H9 (cell line): ENCODE data around the gene DMXL1. TPM values are rescaled to one million over a fixed set of nuclear protein-coding genes. Genes with fewer than 3 reads are reported as not detected.

ENCODE experiments used
- DNase-seq: peaks from one replicate; pipeline ENCODE4 v3.0.0-alpha.2; 2017
- H2AFZ ChIP-seq: one replicate; pipeline ENCODE4 v1.6.1; 2013; ENCODE audit warnings: mild to moderate bottlenecking, low read length, control low read depth, moderate library complexity
- H2AK5ac ChIP-seq: 2 replicates; pipeline ENCODE4 v1.6.1; 2013; ENCODE audit warnings: low read length, control low read depth, mixed read lengths; ENCODE audit not compliant: insufficient read length
- H2BK120ac ChIP-seq: one replicate; pipeline ENCODE4 v1.6.1; 2013; ENCODE audit warnings: low read depth, mild to moderate bottlenecking, low read length, control low read depth, inconsistent platforms; ENCODE audit not compliant: poor library complexity, severe bottlenecking
- H2BK12ac ChIP-seq: 2 replicates; pipeline ENCODE4 v1.6.1; 2013; ENCODE audit warnings: low read length, control low read depth, mixed read lengths, low read depth; ENCODE audit not compliant: insufficient read length
- H2BK15ac ChIP-seq: 2 replicates; pipeline ENCODE4 v1.6.1; 2013; ENCODE audit warnings: low read depth, low read length, control low read depth
- H2BK20ac ChIP-seq: one replicate; pipeline ENCODE4 v1.6.1; 2013; ENCODE audit warnings: low read depth, mild to moderate bottlenecking, low read length, control low read depth, inconsistent platforms; ENCODE audit not compliant: poor library complexity, severe bottlenecking
- H2BK5ac ChIP-seq: 2 replicates; pipeline ENCODE4 v1.6.1; 2013; ENCODE audit warnings: low read length, control low read depth, mixed read lengths; ENCODE audit not compliant: insufficient read length
- H3K14ac ChIP-seq: 2 replicates; pipeline ENCODE4 v1.6.1; 2013; ENCODE audit warnings: low read length, control low read depth; ENCODE audit not compliant: insufficient read depth
- H3K18ac ChIP-seq: 2 replicates; pipeline ENCODE4 v1.6.1; 2013; ENCODE audit warnings: low read depth, mild to moderate bottlenecking, mixed read lengths, low read length, control low read depth; ENCODE audit not compliant: insufficient read length
- H3K23ac ChIP-seq: 2 replicates; pipeline ENCODE4 v1.6.1; 2013; ENCODE audit warnings: low read length, control low read depth, mixed read lengths, low read depth; ENCODE audit not compliant: insufficient read length
- H3K23me2 ChIP-seq: 2 replicates; pipeline ENCODE4 v1.6.1; 2013; ENCODE audit warnings: low read depth, mild to moderate bottlenecking, mixed read lengths, low read length, control low read depth; ENCODE audit not compliant: insufficient read length, poor library complexity, severe bottlenecking
- H3K27ac ChIP-seq: 2 replicates; pipeline ENCODE4 v1.5.1; 2013; ENCODE audit warnings: low read length, control low read depth, mixed read lengths, low read depth; ENCODE audit not compliant: insufficient read length
- H3K27me3 ChIP-seq: 2 replicates; pipeline ENCODE4 v1.6.1; 2013; ENCODE audit warnings: low read length, control low read depth, inconsistent platforms; ENCODE audit not compliant: insufficient read depth
- H3K4ac ChIP-seq: 2 replicates; pipeline ENCODE4 v1.6.1; 2013; ENCODE audit warnings: low read depth, mild to moderate bottlenecking, control low read depth, inconsistent platforms, low read length, moderate library complexity
- H3K4me1 ChIP-seq: 2 replicates; pipeline ENCODE4 v1.6.1; 2013; ENCODE audit warnings: low read length, control low read depth, inconsistent platforms; ENCODE audit not compliant: insufficient read depth
- H3K4me2 ChIP-seq: 2 replicates; pipeline ENCODE4 v1.6.1; 2013; ENCODE audit warnings: low read length, control low read depth, mixed read lengths; ENCODE audit not compliant: insufficient read length, insufficient read depth
- H3K56ac ChIP-seq: 2 replicates; pipeline ENCODE4 v1.6.1; 2013; ENCODE audit warnings: low read depth, mild to moderate bottlenecking, mixed read lengths, low read length, control low read depth; ENCODE audit not compliant: insufficient read length
- H3K79me1 ChIP-seq: 2 replicates; pipeline ENCODE4 v1.6.1; 2013; ENCODE audit warnings: low read depth, mild to moderate bottlenecking, moderate library complexity, low read length, control low read depth, inconsistent platforms; ENCODE audit not compliant: insufficient read depth, poor library complexity, severe bottlenecking
- H3K79me2 ChIP-seq: 2 replicates; pipeline ENCODE4 v1.6.1; 2013; ENCODE audit warnings: low read length, control low read depth, inconsistent platforms; ENCODE audit not compliant: insufficient read depth
- H3K9ac ChIP-seq: 2 replicates; pipeline ENCODE4 v1.6.1; 2013; ENCODE audit warnings: low read length, control low read depth, mixed read lengths; ENCODE audit not compliant: insufficient read length; ENCODE audit errors: extremely low read depth
- H3K9me3 ChIP-seq: one replicate; pipeline ENCODE4 v1.6.1; 2013; ENCODE audit warnings: low read depth, low read length, inconsistent platforms; ENCODE audit not compliant: control insufficient read depth
- H3T11ph ChIP-seq: one replicate; pipeline ENCODE4 v1.6.1; 2013; ENCODE audit warnings: mild to moderate bottlenecking, low read length, control low read depth, inconsistent platforms
- H4K20me1 ChIP-seq: one replicate; pipeline ENCODE4 v1.6.1; 2013; ENCODE audit not compliant: control insufficient read depth, insufficient read length, insufficient read depth
- H4K5ac ChIP-seq: 2 replicates; pipeline ENCODE4 v1.6.1; 2013; ENCODE audit warnings: low read depth, mild to moderate bottlenecking, mixed read lengths, low read length, control low read depth; ENCODE audit not compliant: insufficient read length
- H4K8ac ChIP-seq: replicated peaks from 2 replicates; pipeline ENCODE4 v1.6.1; 2013; ENCODE audit warnings: low read length, control low read depth, mixed read lengths, low read depth; ENCODE audit not compliant: insufficient read length
- H4K91ac ChIP-seq: 2 replicates; pipeline ENCODE4 v1.6.1; 2013; ENCODE audit warnings: low read depth, mild to moderate bottlenecking, moderate library complexity, mixed read lengths, low read length, control low read depth; ENCODE audit not compliant: insufficient read length
- H3K27ac Mint-ChIP-seq, 3 experiments: 2 replicates in 2 of 3; 3 replicates in 1 of 3; pipeline ENCODE4 v1.8.0; 2020 to 2021; ENCODE audit warnings: mixed read lengths in 3 of 3, mild to moderate bottlenecking in 1 of 3, moderate library complexity in 1 of 3
- H3K27me3 Mint-ChIP-seq: 2 replicates; pipeline ENCODE4 v1.8.0; 2021; ENCODE audit warnings: low read depth, mild to moderate bottlenecking, moderate library complexity, mixed read lengths
- H3K36me3 Mint-ChIP-seq, 3 experiments: 2 replicates in 2 of 3; 3 replicates in 1 of 3; pipeline ENCODE4 v1.8.0; 2020 to 2021; ENCODE audit warnings: low read depth in 3 of 3, mixed read lengths in 3 of 3; ENCODE audit not compliant: insufficient read depth in 1 of 3
- H3K4me1 Mint-ChIP-seq, 2 experiments: 2 replicates each; pipeline ENCODE4 v1.8.0; 2020; ENCODE audit warnings: mixed read lengths in 2 of 2
- H3K4me3 Mint-ChIP-seq, 2 experiments: 2 replicates in 1 of 2; 3 replicates in 1 of 2; pipeline ENCODE4 v1.8.0; 2020 to 2021; ENCODE audit warnings: mild to moderate bottlenecking in 2 of 2, mixed read lengths in 2 of 2, moderate library complexity in 1 of 2
- H3K9me3 Mint-ChIP-seq, 2 experiments: 2 replicates in 1 of 2; 3 replicates in 1 of 2; pipeline ENCODE4 v1.8.0; 2020; ENCODE audit warnings: mild to moderate bottlenecking in 2 of 2, mixed read lengths in 2 of 2, moderate library complexity in 1 of 2
- WGBS: extraction: QIAGEN DNeasy Blood & Tissue Kit; methylation state at CpG from one replicate; pipeline ENCODE4 v1.1.7; 2013; ENCODE audit warnings: missing lambda C conversion rate, low lambda C conversion rate, mixed read lengths; ENCODE audit not compliant: insufficient read length; ENCODE audit errors: extremely low coverage; 5-methylcytosine and 5-hydroxymethylcytosine counted together
- total RNA-seq: library from RNA; stranded (reverse); gene quantifications from 2 replicates; pipeline ENCODE4 v1.2.1, GENCODE V29; 2021
- TF ChIP-seq, protein P1 (sequence below): fragments of 200-600 bp; sonication (generic); conservative IDR thresholded peaks from 3 replicates; pipeline ENCODE4 v1.8.0; 2021; ENCODE audit warnings: antibody characterized with exemption, mild to moderate bottlenecking

DMXL1 gene
- total RNA-seq, 1 experiment from 2014 or later, result 63.5 TPM

- Mint-ChIP-seq H3K4me1 (peaks cover 24 to 35% of the 10 kb centered on the region in 2 experiments), H3K36me3 (peaks cover 0 to 6% (median 0%) of the 10 kb centered on the region in 3 experiments; a peak in 2 of 7 replicates), H3K27me3 (peaks cover 27% of the 10 kb centered on the region), H3K27ac (peak overlapping the region; percentile 59 to 95 (median 68); a peak in 5 of 7 replicates), H3K9me3 (no peaks in the 10 kb centered on the region), H3K4me3 (peak overlapping the region; percentile 86 to 95)
- peak overlapping the region; percentile 83 for H3K14ac ChIP-seq
- H3K27me3 ChIP-seq, result no peaks in the 10 kb centered on the region
- no peak overlapping the region for H4K91ac ChIP-seq
- H2BK20ac ChIP-seq, result no peak overlapping the region
- H4K5ac ChIP-seq, result no peak overlapping the region
- H3K23me2 ChIP-seq, result peaks cover 9% of the 10 kb centered on the region
- H3K4me2 ChIP-seq, result peak overlapping the region; percentile 88
- peak overlapping the region; percentile 86 for H3K9ac ChIP-seq
- no peaks in the 10 kb centered on the region for H3K79me1 ChIP-seq
- no peak overlapping the region for H2AK5ac ChIP-seq
- no peaks in the 10 kb centered on the region for H3K79me2 ChIP-seq
- H4K8ac ChIP-seq, result no peak overlapping the region
- no peak overlapping the region for H3T11ph ChIP-seq
- H3K27ac ChIP-seq, result peak overlapping the region; percentile 7
- peak overlapping the region; percentile 68 for H3K18ac ChIP-seq
- no peaks in the 10 kb centered on the region for H4K20me1 ChIP-seq
- H3K23ac ChIP-seq, result no peak overlapping the region
- H2BK12ac ChIP-seq, result no peak overlapping the region
- H2BK120ac ChIP-seq, result no peak overlapping the region
- H2BK15ac ChIP-seq, result no peak overlapping the region
- H3K56ac ChIP-seq, result no peak overlapping the region
- DNase-seq, result peak; percentile 98
- TF ChIP-seq, protein P1, sequence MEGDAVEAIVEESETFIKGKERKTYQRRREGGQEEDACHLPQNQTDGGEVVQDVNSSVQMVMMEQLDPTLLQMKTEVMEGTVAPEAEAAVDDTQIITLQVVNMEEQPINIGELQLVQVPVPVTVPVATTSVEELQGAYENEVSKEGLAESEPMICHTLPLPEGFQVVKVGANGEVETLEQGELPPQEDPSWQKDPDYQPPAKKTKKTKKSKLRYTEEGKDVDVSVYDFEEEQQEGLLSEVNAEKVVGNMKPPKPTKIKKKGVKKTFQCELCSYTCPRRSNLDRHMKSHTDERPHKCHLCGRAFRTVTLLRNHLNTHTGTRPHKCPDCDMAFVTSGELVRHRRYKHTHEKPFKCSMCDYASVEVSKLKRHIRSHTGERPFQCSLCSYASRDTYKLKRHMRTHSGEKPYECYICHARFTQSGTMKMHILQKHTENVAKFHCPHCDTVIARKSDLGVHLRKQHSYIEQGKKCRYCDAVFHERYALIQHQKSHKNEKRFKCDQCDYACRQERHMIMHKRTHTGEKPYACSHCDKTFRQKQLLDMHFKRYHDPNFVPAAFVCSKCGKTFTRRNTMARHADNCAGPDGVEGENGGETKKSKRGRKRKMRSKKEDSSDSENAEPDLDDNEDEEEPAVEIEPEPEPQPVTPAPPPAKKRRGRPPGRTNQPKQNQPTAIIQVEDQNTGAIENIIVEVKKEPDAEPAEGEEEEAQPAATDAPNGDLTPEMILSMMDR, result no peak
- H2BK5ac ChIP-seq, result no peak overlapping the region
- H3K4me1 ChIP-seq, result no peaks in the 10 kb centered on the region
- WGBS, result no CpG with 5 or more reads among the region's 65 CpGs
- H2AFZ ChIP-seq, result peak overlapping the region; percentile 84
- no peaks in the 10 kb centered on the region for H3K9me3 ChIP-seq
- H3K4ac ChIP-seq, result no peak overlapping the region
These were observed 197.6 kb downstream of the DMXL1 start for GRCh38 chr5:119268387-119269060.
